ENCODE results near the gene SLC5A9.
"Not testable (repeated sequence)": the region's sequence is repeated elsewhere in the genome, so short reads cannot be mapped to it uniquely, and the experiment has no call there.

SLC5A9 gene

GRCh38 chr1:48214366-48214765 lies 8.2 kb upstream of the SLC5A9 start:
- DNase-seq (ENCODE audit: low read depth): not testable (repeated sequence)

GRCh38 chr1:48214820-48215219 lies 7.7 kb upstream of the SLC5A9 start:
- DNase-seq (ENCODE audit: low read depth): no peak

GRCh38 chr1:48215222-48215621 lies 7.3 kb upstream of the SLC5A9 start:
- no peak for DNase-seq (ENCODE audit: low read depth)

GRCh38 chr1:48215889-48216288 lies 6.6 kb upstream of the SLC5A9 start:
- no peak for DNase-seq (ENCODE audit: low read depth)

DNA sequence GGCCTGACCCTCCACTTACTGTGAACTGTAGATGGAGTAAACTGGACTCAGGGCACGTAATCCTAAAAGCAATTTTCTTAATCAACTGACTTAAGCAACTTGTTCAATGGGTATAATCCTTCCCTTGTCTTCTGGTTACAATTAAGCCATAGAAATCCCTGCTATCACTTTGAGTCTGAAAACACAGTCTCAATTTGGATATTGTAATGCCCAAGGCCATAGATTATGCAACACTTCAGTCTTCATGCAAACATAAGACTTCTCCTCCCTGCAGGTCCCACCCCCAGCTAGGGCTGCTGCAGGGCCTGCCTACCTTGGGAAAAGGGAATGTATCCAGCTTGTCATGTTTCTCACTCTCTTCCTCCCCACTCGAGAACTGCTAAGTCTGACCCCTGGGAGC lies 6.2 kb upstream of the SLC5A9 start:
- DNase-seq (ENCODE audit: low read depth): no peak

DNA sequence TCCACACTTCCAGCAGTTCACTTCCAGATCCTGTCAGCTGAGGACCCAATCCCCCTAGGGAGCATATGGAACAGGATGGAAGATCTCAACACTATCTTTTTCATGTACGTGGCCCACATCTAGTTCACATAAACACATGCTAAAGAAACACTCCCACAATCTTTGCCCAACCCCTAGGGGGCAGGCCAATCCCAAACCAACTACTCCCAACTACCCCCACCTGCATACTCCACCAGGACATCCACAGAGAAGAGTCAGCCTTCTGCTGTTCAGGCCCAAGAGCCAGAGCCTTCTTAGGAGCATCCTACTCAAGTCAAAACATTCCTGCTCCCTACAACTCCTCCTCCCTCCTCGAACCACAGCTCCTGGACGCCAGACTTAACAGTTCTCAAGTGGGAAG lies 5.6 kb upstream of the SLC5A9 start:
- DNase-seq (ENCODE audit: low read depth): no peak

- DNase-seq (ENCODE audit: low read depth): no peak
Measured at GRCh38 chr1:48217856-48218255, 4.7 kb upstream of the SLC5A9 start.

- DNase-seq (ENCODE audit: low read depth): no peak
Measured at GRCh38 chr1:48219803-48220202, 2.7 kb upstream of the SLC5A9 start.

GRCh38 chr1:48221122-48221521 lies 1.4 kb upstream of the SLC5A9 start:
- no peak for DNase-seq (ENCODE audit: low read depth)

DNA sequence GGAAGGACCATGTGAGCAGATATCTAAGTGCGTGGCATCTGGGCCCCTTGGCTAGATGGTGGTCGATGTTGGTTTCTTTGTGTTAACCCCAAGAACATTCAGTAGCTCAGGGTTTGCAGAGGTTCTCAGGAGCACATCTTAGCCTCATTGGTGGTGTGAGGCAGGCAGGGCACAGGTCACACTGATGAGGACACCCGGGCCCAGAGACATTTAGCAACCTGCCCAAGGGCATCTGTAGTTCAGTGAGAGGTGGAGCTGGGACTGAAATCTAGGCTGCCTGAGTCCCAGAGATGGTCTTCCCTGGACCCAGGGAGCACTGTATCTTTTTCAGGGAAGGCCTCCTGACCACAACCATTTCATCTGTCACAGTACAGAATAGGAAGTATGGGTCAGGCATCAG lies 859 bp upstream of the SLC5A9 start:
- DNase-seq (ENCODE audit: low read depth): no peak

DNA sequence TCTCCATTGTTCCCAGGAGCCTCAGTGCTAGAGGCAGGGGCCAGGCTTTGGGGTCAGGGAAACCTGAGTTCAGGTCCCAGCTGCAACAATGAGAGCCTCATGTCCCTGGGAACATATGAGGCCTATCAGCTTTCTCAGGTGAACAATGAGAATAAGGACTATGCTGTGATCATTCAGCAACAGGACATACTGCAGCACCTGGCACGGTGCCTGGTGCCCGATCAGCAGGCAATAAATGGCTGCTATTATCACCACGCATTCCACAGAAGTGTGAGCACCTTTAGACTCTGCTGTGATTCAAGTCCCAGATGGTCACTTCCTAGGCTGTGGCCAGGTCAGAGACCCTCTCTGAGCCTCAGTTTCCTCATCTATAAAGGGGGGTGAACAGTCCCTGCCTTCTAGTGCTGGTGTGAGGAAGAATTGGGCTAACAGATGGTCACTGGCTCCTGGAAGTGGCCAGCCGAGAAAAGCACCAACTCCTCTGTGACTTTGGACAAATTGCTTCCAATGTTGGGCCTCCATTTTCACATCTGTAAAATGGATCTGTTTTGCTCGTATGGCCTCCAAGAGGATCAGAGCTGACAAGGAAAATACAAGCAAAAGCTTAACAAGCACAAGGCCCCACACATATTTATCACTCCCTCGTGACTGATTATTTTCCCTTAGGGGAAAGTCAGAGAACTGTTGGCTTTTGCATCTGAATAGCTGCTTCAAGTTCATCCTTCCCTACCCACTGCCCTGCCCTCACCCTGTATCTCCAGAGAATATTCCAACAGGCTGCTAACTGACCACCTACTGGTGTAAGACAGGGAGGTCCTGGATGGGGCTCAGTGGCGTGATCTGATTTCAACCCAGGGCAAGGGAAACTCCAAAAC lies 1.1 kb downstream of the SLC5A9 start:
- DNase-seq (ENCODE audit: low read depth): no peak

GRCh38 chr1:48224791-48225190 lies 2.3 kb downstream of the SLC5A9 start:
- no peak for DNase-seq (ENCODE audit: low read depth)

DNA sequence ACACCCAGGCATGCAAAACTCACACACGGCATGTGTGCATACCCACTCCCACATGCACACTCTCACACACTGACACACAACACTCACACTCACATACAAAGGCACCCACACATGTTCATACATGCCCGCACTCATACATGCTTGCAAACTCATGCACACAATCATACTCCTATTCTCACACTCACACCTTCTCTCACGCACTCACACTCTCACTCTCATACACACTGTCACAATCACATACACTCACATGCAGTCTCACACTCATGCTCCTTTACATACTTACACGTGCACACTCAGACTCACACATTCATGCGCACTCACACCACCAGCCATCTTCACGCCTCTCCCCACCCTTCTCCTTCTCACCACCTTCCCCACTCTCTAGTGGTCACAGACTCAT lies 3.1 kb downstream of the SLC5A9 start:
- no peak for DNase-seq (ENCODE audit: low read depth)

DNA sequence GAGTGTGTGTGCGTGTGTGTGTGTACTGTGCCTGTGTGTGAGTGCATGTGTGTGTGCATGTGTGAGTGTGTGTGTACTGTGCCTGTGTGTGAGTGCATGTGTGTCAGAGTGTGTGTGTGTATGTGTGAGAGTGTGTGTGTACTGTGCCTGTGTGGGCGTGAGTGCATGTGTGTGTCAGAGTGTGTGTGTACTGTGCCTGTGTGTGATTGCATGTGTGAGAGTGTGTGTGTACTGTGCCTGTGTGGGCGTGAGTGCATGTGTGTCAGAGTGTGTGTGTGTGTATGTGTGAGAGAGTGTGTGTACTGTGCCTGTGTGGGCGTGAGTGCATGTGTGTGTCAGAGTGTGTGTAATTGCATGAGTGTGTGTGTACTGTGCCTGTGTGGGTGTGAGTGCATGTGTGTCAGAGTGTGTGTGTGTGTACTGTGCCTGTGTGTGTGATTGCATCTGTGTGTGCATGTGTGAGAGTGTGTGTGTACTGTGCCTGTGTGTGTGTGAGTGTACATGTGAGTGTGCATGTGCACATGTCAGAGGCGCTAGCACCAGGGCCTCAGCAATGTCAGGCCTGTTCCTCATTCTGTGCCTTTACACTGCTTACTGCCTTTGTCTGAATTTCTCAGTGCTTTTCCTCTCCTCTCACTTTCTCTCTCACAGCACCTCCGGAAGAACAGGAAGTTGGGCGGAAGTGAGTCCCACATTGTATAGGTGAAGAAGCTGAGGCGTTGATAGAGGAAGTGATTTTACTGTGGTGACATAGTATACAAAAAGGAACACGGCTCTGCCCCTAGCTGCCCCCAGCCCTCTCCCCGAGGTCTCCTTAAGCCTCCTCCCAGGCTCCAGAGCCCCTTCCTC lies 4.9 kb downstream of the SLC5A9 start:
- DNase-seq (ENCODE audit: low read depth): no peak

DNA sequence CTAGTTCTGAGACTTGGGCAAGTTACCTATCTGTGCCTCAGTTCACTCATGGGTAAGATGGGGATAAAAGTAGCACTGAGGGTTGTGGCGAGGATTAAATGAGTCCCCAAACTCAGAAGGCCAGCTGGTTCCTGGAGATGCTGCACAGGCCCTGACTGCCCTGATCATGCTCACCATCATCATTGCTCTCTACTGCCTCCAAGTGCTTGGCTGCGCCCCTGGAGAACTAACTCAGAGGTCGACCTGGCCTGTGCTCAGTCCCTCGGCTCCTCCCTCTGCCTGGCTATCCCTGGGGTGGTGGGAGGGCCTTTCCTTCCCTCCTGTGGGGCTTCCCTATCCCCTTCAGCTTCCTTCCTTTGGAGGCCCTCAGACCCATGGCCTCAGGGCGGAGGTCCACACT lies 5.6 kb downstream of the SLC5A9 start:
- DNase-seq (ENCODE audit: low read depth): no peak

DNA sequence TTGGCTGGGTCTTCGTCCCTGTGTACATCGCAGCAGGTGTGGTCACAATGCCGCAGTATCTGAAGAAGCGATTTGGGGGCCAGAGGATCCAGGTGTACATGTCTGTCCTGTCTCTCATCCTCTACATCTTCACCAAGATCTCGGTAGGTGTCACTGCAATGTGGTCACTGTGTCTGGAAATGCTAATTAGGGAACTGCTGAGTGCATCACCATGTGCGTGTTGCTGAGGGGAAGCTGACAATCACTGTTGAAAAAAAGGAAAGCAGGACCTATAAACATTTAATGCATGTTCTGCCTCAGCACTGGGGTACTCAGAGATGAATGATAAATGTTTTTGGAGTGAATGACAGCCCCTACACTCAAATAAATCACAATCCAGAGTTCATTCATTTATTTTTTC lies 6.8 kb downstream of the SLC5A9 start:
- no peak for DNase-seq (ENCODE audit: low read depth)

- DNase-seq (ENCODE audit: low read depth): no peak
Measured at GRCh38 chr1:48230236-48230635, 7.7 kb downstream of the SLC5A9 start.

GRCh38 chr1:48232722-48233121 lies 10.2 kb downstream of the SLC5A9 start:
- DNase-seq (ENCODE audit: low read depth): no peak

- no peak for DNase-seq (ENCODE audit: low read depth)
Measured at GRCh38 chr1:48233666-48234485, 11.4 kb downstream of the SLC5A9 start.

DNA sequence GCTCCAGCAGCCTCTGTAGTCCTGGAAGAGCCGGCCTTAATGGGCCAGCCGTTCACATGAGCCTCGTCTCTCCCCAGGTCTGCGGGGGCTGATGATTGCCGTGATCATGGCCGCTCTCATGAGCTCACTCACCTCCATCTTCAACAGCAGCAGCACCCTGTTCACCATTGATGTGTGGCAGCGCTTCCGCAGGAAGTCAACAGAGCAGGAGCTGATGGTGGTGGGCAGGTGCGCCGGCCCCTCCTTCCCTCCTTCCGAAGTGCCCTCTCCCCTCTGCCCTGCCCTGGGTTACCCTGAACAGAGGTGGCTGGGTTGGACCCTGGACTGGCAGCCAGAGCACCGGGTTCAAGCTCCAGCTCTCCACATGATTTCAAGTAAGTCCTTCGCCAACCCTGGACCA lies 13.1 kb downstream of the SLC5A9 start:
- no peak for DNase-seq (ENCODE audit: low read depth)

GRCh38 chr1:48236716-48237470 lies 14.4 kb downstream of the SLC5A9 start:
- no peak for DNase-seq (ENCODE audit: low read depth)
